OCI-LY1 (cell line): ENCODE measurements around the gene FAM111A.
"Not testable (repeated sequence)": the region's sequence is repeated elsewhere in the genome, so short reads cannot be mapped to it uniquely, and the experiment has no call there.

Source experiments
- H2AFZ ChIP-seq: fragments of 200-600 bp; sonication (generic), shearing (Covaris generic); 2 replicates; pipeline ENCODE4 v1.6.0; 2014; ENCODE audit warnings: antibody characterized with exemption, mild to moderate bottlenecking, low read length
- H3F3A ChIP-seq: fragments of 200-600 bp; sonication (generic), shearing (Covaris generic); 2 replicates; pipeline ENCODE4 v1.6.0; 2014; ENCODE audit warnings: mild to moderate bottlenecking, antibody characterized with exemption, low read length, moderate library complexity; ENCODE audit not compliant: insufficient read depth
- H3K27ac ChIP-seq: fragments of 200-600 bp; sonication (generic); 2 replicates; pipeline ENCODE4 v1.5.1; 2014; ENCODE audit warnings: low read length, mixed run types, mild to moderate bottlenecking, low read depth; ENCODE audit not compliant: poor library complexity, severe bottlenecking
- H3K27me3 ChIP-seq: fragments of 200-600 bp; sonication (generic); 2 replicates; pipeline ENCODE4 v1.6.0; 2014; ENCODE audit warnings: antibody characterized with exemption, mild to moderate bottlenecking, low read length, moderate library complexity; ENCODE audit not compliant: insufficient read depth
- H3K36me3 ChIP-seq: fragments of 200-600 bp; sonication (generic); 2 replicates; pipeline ENCODE4 v1.6.1; 2014; ENCODE audit warnings: mild to moderate bottlenecking, antibody characterized with exemption, low read length, moderate library complexity, mixed read lengths; ENCODE audit not compliant: insufficient read depth
- H3K4me1 ChIP-seq: fragments of 200-600 bp; sonication (generic); 2 replicates; pipeline ENCODE4 v1.5.1; 2014; ENCODE audit warnings: mild to moderate bottlenecking, low read length, moderate library complexity; ENCODE audit not compliant: insufficient read depth, severe bottlenecking
- H3K4me2 ChIP-seq: fragments of 200-600 bp; sonication (generic), shearing (Covaris generic); 2 replicates; pipeline ENCODE4 v1.6.1; 2014; ENCODE audit warnings: low read length
- H3K4me3 ChIP-seq: fragments of 200-600 bp; sonication (generic); 2 replicates; pipeline ENCODE4 v1.5.1; 2014; ENCODE audit warnings: low read length, low read depth, mild to moderate bottlenecking, mixed read lengths; ENCODE audit not compliant: poor library complexity, severe bottlenecking
- H3K79me2 ChIP-seq: fragments of 200-600 bp; shearing (Covaris generic); 2 replicates; pipeline ENCODE4 v1.6.1; 2016; ENCODE audit warnings: mixed run types, low read length, mixed read lengths; ENCODE audit not compliant: insufficient read depth
- H3K9ac ChIP-seq: fragments of 200-600 bp; sonication (generic), shearing (Covaris generic); 2 replicates; pipeline ENCODE4 v1.6.1; 2014; ENCODE audit warnings: mild to moderate bottlenecking, low read length, mixed read lengths
- H3K9me2 ChIP-seq: fragments of 200-600 bp; sonication (generic), shearing (Covaris generic); 2 replicates; pipeline ENCODE4 v1.6.1; 2014; ENCODE audit warnings: low read depth, mild to moderate bottlenecking, low read length, mixed read lengths
- H3K9me3 ChIP-seq: fragments of 200-600 bp; shearing (Covaris generic); 2 replicates; pipeline ENCODE4 v1.6.1; 2014; ENCODE audit warnings: low read length, mixed read lengths
- H4K20me1 ChIP-seq: fragments of 200-600 bp; sonication (generic), shearing (Covaris generic); 2 replicates; pipeline ENCODE4 v1.6.0; 2016; ENCODE audit warnings: mild to moderate bottlenecking, low read length; ENCODE audit not compliant: insufficient read depth
- EZH2 ChIP-seq: fragments of 200-600 bp; sonication (generic), shearing (Covaris generic); IDR thresholded peaks from 2 replicates; pipeline ENCODE4 v1.8.0; 2017; ENCODE audit warnings: borderline replicate concordance, mixed run types, mild to moderate bottlenecking, antibody characterized with exemption, low read length, moderate library complexity, mixed read lengths
- TF ChIP-seq, protein P1 (sequence below): fragments of 200-600 bp; sonication (generic), shearing (Covaris generic); IDR thresholded peaks from 2 replicates; pipeline ENCODE4 v1.5.1; 2017; ENCODE audit warnings: mild to moderate bottlenecking, antibody characterized with exemption, low read length, moderate library complexity, mixed read lengths

The FAM111A gene

GRCh38 chr11:59119826-59120225 lies 22.8 kb upstream of the FAM111A start:
- Histone ChIP-seq H3K9ac (no peak overlapping the region), H3K36me3 (peaks cover 99% of the 10 kb centered on the region), H3K9me2 (no peaks in the 10 kb centered on the region), H3K79me2 (peaks cover 5% of the 10 kb centered on the region; the same call in 1 of the 2 replicates), H4K20me1 (no peaks in the 10 kb centered on the region), H3K27ac (no peak overlapping the region), H3K4me1 (no peaks in the 10 kb centered on the region), H3K9me3 (peaks cover 34% of the 10 kb centered on the region), H3K27me3 (no peaks in the 10 kb centered on the region), H3F3A (no peaks in the 10 kb centered on the region), H2AFZ (no peak overlapping the region), H3K4me3 (no peak overlapping the region), H3K4me2 (no peak overlapping the region)
- TF ChIP-seq EZH2 = no peak
- TF ChIP-seq, protein P1, sequence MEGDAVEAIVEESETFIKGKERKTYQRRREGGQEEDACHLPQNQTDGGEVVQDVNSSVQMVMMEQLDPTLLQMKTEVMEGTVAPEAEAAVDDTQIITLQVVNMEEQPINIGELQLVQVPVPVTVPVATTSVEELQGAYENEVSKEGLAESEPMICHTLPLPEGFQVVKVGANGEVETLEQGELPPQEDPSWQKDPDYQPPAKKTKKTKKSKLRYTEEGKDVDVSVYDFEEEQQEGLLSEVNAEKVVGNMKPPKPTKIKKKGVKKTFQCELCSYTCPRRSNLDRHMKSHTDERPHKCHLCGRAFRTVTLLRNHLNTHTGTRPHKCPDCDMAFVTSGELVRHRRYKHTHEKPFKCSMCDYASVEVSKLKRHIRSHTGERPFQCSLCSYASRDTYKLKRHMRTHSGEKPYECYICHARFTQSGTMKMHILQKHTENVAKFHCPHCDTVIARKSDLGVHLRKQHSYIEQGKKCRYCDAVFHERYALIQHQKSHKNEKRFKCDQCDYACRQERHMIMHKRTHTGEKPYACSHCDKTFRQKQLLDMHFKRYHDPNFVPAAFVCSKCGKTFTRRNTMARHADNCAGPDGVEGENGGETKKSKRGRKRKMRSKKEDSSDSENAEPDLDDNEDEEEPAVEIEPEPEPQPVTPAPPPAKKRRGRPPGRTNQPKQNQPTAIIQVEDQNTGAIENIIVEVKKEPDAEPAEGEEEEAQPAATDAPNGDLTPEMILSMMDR = no peak

- no peaks in the 10 kb centered on the region for H3K79me2 ChIP-seq
- H3K4me1 ChIP-seq = peaks cover 11% of the 10 kb centered on the region
- H3K4me2 ChIP-seq = peak overlapping the region; percentile 53
- no peak overlapping the region for H3K27ac ChIP-seq
- H3F3A ChIP-seq = no peaks in the 10 kb centered on the region
- no peaks in the 10 kb centered on the region for H3K27me3 ChIP-seq
- peak overlapping the region; percentile 29; the same call in 1 of the 2 replicates for H3K9ac ChIP-seq
- H3K9me2 ChIP-seq = no peaks in the 10 kb centered on the region
- TF ChIP-seq, protein P1 = peak; percentile 99
- TF ChIP-seq EZH2 = no peak
- H4K20me1 ChIP-seq = no peaks in the 10 kb centered on the region
- no peak overlapping the region for H2AFZ ChIP-seq
- H3K4me3 ChIP-seq = no peak overlapping the region
- H3K9me3 ChIP-seq = peaks cover 13% of the 10 kb centered on the region; the same call in 1 of the 2 replicates
- peaks cover 32% of the 10 kb centered on the region for H3K36me3 ChIP-seq
These were observed 6.8 kb upstream of the FAM111A start for GRCh38 chr11:59135648-59136461.

- H3K79me2 ChIP-seq, H2AFZ ChIP-seq, H3K9ac ChIP-seq, H3F3A ChIP-seq, H3K27me3 ChIP-seq, H3K9me2 ChIP-seq, H3K27ac ChIP-seq, H4K20me1 ChIP-seq, H3K4me3 ChIP-seq: not testable (repeated sequence)
- Histone ChIP-seq H3K9me3 (peaks cover 13% of the 10 kb centered on the region; the same call in 1 of the 2 replicates), H3K4me1 (peaks cover 13% of the 10 kb centered on the region), H3K36me3 (peaks cover 32% of the 10 kb centered on the region), H3K4me2 (peak overlapping the region; percentile 53; the same call in 1 of the 2 replicates)
These were observed 6.1 kb upstream of the FAM111A start for GRCh38 chr11:59136551-59136950.
